Gastrocnemius medialis (tissue), 4 donors: ENCODE measurements around the gene MTFMT. TPM values are rescaled to one million over a fixed set of nuclear protein-coding genes. Genes with fewer than 3 reads are reported as not detected.

Source experiments
- ATAC-seq, 2 donors: fragments of 150-250 bp; one replicate each; pipeline ENCODE4 v1.9.1; 2016
- DNase-seq, 2 donors: peaks; one replicate each; pipeline ENCODE4 v3.0.0-alpha.2; 2019
- H3K27ac ChIP-seq, 4 donors: fragments of 200-600 bp; sonication (generic); 1 replicate in 1 of 4; 2 replicates in 3 of 4; pipeline ENCODE4 v1.5.1; 2016 to 2018; ENCODE audit warnings: mild to moderate bottlenecking in 2 of 4, moderate library complexity in 1 of 4
- H3K27me3 ChIP-seq, 3 donors: fragments of 200-600 bp; sonication (generic) in 2 of 3; 1 replicate in 1 of 3; 2 replicates in 2 of 3; pipeline versions ENCODE4 v1.5.1 to v1.6.0; 2016 to 2019; ENCODE audit warnings: mild to moderate bottlenecking in 1 of 3, moderate library complexity in 1 of 3
- H3K36me3 ChIP-seq, 2 donors: fragments of 200-600 bp; sonication (generic) in 1 of 2; one replicate each; pipeline ENCODE4 v1.5.1; 2017 to 2018
- H3K4me1 ChIP-seq, 2 donors: fragments of 200-600 bp; sonication (generic) in 1 of 2; one replicate each; pipeline ENCODE4 v1.5.1; 2016 to 2017; ENCODE audit warnings: mild to moderate bottlenecking in 2 of 2
- H3K4me3 ChIP-seq, 4 donors: fragments of 200-600 bp; sonication (generic) in 3 of 4; 1 replicate in 1 of 4; 2 replicates in 3 of 4; pipeline ENCODE4 v1.5.1; 2016 to 2019; ENCODE audit warnings: mild to moderate bottlenecking in 2 of 4
- H3K9me3 ChIP-seq, 3 donors: fragments of 200-600 bp; sonication (generic) in 2 of 3; 1 replicate in 1 of 3; 2 replicates in 2 of 3; pipeline ENCODE4 v1.5.1; 2016 to 2019
- POLR2A ChIP-seq, 2 donors: fragments of 450-650 bp; IDR thresholded peaks; one replicate each; pipeline ENCODE4 v1.6.1; 2017; ENCODE audit warnings: antibody characterized with exemption in 2 of 2, mild to moderate bottlenecking in 2 of 2, moderate library complexity in 2 of 2
- in situ Hi-C, 4 donors: fragments of 200-750 bp; cut with MboI; loops; one replicate each; pipeline versions ENCODE4 v1.15.0 to v1.8.0; 2017; ENCODE audit warnings: low sequenced_read_pairs in 4 of 4
- intact Hi-C: fragments of 100-400 bp; cut with DNase I; formaldehyde crosslinking; loops from one replicate; pipeline ENCODE4 v1.15.1; 2023; ENCODE audit warnings: low total_unique reads
- total RNA-seq, 4 donors: library from RNA; depleted of rRNA; stranded (reverse); fragments of >200 nt; gene quantifications; one replicate each; pipeline versions ENCODE4 v1.1.0 to v1.2.3, GENCODE V29; 2016
- TF ChIP-seq, protein P1 (sequence below), 5 experiments: fragments of 450-650 bp in 3 of 5; fragments of 200-600 bp in 2 of 5; sonication (generic) in 2 of 5; IDR thresholded peaks in 4 of 5; conservative IDR thresholded peaks in 1 of 5; 1 replicate in 4 of 5; 2 replicates in 1 of 5; pipeline ENCODE4 v1.5.1; 2016 to 2019; ENCODE audit warnings: antibody characterized with exemption in 5 of 5, mild to moderate bottlenecking in 3 of 5, moderate library complexity in 3 of 5

The MTFMT gene
- total RNA-seq, 4 donors from 2014 or later: 17.3 to 34.0 (median 27.9) TPM

DNA sequence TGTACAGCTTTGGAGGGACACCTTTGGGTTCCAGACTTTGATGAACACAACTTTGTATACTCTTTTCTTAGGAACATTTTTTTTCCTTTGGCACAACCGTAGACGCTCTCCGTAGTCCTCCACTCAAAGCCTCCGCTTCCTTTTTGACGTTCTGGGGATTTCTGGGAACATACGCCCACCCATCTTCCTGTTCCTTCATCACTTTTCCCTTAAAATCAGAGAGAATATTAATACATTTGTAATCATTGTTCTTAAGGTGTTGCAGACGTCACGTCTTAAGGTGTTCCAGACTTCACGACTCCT is 39.3 kb downstream of the MTFMT start:
- H3K27ac ChIP-seq: peak overlapping the region; percentile 91 to 99 (median 99)
- no peaks in the 10 kb centered on the region for H3K36me3 ChIP-seq
- intact Hi-C loops: loop anchor here (5.0 kb wide), 1 partner anchor 148 kb away; the partner anchor contains the start of gene PLEKHO2
- peak overlapping the region; percentile 79 to 100 (median 98) for H3K4me3 ChIP-seq
- peaks cover 8 to 21% of the 10 kb centered on the region in 2 donors for H3K4me1 ChIP-seq
- no peaks in the 10 kb centered on the region for H3K27me3 ChIP-seq
- DNase-seq (no peak), ATAC-seq (no peak)
- no peaks in the 10 kb centered on the region for H3K9me3 ChIP-seq
- TF ChIP-seq, protein P1, sequence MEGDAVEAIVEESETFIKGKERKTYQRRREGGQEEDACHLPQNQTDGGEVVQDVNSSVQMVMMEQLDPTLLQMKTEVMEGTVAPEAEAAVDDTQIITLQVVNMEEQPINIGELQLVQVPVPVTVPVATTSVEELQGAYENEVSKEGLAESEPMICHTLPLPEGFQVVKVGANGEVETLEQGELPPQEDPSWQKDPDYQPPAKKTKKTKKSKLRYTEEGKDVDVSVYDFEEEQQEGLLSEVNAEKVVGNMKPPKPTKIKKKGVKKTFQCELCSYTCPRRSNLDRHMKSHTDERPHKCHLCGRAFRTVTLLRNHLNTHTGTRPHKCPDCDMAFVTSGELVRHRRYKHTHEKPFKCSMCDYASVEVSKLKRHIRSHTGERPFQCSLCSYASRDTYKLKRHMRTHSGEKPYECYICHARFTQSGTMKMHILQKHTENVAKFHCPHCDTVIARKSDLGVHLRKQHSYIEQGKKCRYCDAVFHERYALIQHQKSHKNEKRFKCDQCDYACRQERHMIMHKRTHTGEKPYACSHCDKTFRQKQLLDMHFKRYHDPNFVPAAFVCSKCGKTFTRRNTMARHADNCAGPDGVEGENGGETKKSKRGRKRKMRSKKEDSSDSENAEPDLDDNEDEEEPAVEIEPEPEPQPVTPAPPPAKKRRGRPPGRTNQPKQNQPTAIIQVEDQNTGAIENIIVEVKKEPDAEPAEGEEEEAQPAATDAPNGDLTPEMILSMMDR (IDR thresholded peaks at IDR 0.05 in 4 of 5, conservative IDR thresholded peaks at IDR 0.05 in 1 of 5): no peak
- in situ Hi-C loops: no loop called here

DNA sequence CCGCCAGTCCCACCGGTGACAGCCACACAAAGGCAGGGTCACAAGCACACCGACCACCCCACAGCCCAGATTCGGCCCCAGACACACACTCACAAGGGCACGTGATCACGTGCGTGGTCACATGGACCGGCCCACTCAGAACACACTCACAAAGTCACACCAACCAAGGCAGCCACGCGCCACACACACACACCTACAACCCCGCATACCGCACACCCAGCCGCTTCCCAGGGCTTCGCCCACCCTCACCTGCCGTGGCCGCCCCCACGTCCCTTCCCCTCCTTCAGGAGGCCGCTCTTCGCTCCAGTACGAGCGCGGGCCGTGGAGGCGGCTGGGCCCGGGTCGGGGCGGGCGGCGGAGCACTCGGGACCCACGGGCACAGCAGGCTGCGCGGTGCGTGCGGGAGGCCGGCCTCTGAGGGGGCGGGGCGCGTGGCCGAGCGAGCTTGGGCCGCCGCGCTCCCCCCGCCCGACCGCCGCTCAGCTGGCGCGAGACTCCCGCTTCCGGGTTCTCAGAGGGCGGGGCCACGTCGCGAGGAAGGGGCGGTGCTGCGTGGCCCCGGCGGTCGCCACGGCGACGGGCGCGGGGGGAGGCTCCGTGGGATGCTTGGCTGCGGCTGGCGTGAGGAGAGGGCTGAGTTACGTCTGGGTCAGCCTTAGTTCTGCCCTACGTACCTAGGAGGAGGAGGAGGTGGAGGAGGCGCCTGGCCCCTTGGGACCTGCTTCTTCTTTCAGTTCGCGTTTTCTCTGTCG is 39.8 kb downstream of the MTFMT start, which contains the start of gene SPG21:
SPG21 (minus strand) TSS at position 499 of the 752 bp plus-strand sequence. CDS start 6,345 bp downstream, outside the sequence.
- TF ChIP-seq, protein P1 (IDR thresholded peaks at IDR 0.05 in 4 of 5, conservative IDR thresholded peaks at IDR 0.05 in 1 of 5): no peak
- TF ChIP-seq POLR2A (IDR thresholded peaks at IDR 0.05): peak; percentile 73 to 81
- peaks cover 8 to 22% of the 10 kb centered on the region in 2 donors for H3K4me1 ChIP-seq
- intact Hi-C loops (loop anchor here (2.0 to 5.0 kb wide), 3 partner anchors 39 to 827 kb away; partner anchors contain the start of genes MTFMT, PLEKHO2 and PPIB), in situ Hi-C loops (no loop called here)
- peak; percentile 89 to 90 for ATAC-seq
- H3K27ac ChIP-seq: peak within 1 kb of the TSS; percentile 91 to 99 (median 99)
- no peaks in the 10 kb centered on the region for H3K36me3 ChIP-seq
- peak; percentile 76 to 82 for DNase-seq
- no peaks in the 10 kb centered on the region for H3K27me3 ChIP-seq
- H3K9me3 ChIP-seq: no peaks in the 10 kb centered on the region
- peak within 1 kb of the TSS; percentile 79 to 100 (median 98) for H3K4me3 ChIP-seq

DNA sequence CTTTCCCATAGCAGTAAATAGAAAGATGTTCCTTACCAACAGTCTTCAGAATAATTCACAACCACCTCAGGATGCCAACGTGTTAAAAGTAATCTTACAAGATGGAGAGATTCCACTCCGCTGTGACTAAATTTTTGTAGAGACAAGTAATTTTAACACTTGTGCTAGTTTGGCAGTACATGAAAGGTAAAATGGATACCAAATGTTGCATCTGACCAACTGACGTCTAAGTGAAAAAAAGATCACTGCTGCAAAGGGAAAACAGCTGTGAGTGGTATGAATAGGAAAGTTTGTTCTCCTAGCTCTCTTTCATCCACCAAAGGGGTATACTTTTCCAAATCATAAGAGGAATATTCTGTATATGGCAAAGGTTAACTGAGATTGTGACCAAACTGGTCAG is 42.3 kb downstream of the MTFMT start:
- peaks cover 0 to 4% of the 10 kb centered on the region in 2 donors for H3K36me3 ChIP-seq
- in situ Hi-C loops (no loop called here), intact Hi-C loops (loop anchor here (5.0 kb wide), 1 partner anchor 825 kb away; the partner anchor contains the start of gene PPIB)
- DNase-seq (no peak), ATAC-seq (no peak)
- TF ChIP-seq POLR2A (IDR thresholded peaks at IDR 0.05): no peak
- TF ChIP-seq, protein P1 (IDR thresholded peaks at IDR 0.05 in 4 of 5, conservative IDR thresholded peaks at IDR 0.05 in 1 of 5): no peak
- no peak overlapping the region for H3K27ac ChIP-seq
- no peak overlapping the region for H3K4me3 ChIP-seq
- no peaks in the 10 kb centered on the region for H3K9me3 ChIP-seq
- no peaks in the 10 kb centered on the region for H3K27me3 ChIP-seq
- peaks cover 8 to 22% of the 10 kb centered on the region in 2 donors for H3K4me1 ChIP-seq

DNA sequence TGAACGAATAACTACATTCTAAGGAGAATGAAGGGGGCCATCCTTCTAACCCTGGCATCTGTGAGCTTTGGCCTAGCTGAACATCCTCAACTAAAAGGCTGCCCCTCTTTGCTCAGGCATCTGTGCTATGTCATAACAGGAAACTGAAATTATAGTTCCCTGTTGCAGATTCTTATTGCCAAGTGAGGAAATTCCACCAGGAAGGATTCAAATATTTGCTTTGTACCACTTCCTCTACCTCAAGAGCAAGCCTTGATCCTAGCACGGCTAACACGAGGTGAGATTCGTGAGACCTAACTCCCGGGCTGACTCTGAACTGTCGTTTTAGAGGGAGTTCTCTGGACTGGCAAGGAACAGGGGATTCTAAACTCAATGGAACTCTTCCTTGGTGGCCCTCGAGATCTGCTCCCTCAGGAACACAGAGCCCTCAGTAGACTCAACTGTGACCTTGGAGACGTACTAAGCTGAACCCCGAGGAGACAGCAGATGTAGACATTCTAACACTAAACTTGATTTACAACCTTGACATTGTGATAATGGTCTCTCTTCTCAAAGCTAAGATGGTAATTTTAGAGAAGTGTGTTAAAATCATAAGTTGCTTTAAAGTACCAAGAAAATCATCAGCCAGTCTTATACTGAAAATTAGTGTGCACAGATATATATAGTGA is 43.9 kb downstream of the MTFMT start:
- in situ Hi-C loops: no loop called here
- peak overlapping the region; percentile 13 to 50 (median 36) for H3K27ac ChIP-seq
- H3K36me3 ChIP-seq: peaks cover 0 to 4% of the 10 kb centered on the region in 2 donors
- no peaks in the 10 kb centered on the region for H3K27me3 ChIP-seq
- H3K4me1 ChIP-seq: peaks cover 8 to 21% of the 10 kb centered on the region in 2 donors
- TF ChIP-seq POLR2A (IDR thresholded peaks at IDR 0.05): no peak
- TF ChIP-seq, protein P1 (IDR thresholded peaks at IDR 0.05 in 4 of 5, conservative IDR thresholded peaks at IDR 0.05 in 1 of 5): no peak
- intact Hi-C loops: loop anchor here (5.0 kb wide), 1 partner anchor 823 kb away; the partner anchor contains the start of gene PPIB
- ATAC-seq (no peak), DNase-seq (no peak)
- H3K4me3 ChIP-seq: no peak overlapping the region
- no peaks in the 10 kb centered on the region for H3K9me3 ChIP-seq
